HG03469 (cell line): Measurements from ENCODE around the gene GRM7.

ENCODE experiments used
- ATAC-seq: cut with Tn5 transposase; IDR thresholded peaks from one replicate; pipeline ENCODE4 v1.9.1; 2021; ENCODE audit warnings: mild to moderate bottlenecking, moderate library complexity, moderate number of reproducible peaks; ENCODE audit not compliant: unreplicated experiment

Gene GRM7

DNA sequence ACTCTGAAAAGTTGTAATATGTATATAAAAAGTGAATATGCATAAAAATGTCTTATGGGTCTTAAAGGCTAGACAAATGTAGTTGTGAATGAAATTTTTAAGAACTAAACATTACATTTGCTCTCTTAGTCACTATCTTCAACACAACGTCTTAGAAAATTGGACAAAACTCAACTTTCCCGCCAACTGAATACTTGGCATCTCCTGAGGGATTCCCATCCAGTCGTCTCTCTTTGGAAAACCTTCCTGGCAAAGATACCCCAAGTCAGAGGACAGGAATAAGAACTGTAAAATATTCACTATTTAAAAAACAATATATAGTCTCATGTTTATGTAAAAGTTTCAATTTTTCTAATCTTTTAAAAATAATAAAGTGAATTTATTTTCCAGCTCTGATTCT, 354.8 kb downstream of the GRM7 start:
- ATAC-seq, result no peak

DNA sequence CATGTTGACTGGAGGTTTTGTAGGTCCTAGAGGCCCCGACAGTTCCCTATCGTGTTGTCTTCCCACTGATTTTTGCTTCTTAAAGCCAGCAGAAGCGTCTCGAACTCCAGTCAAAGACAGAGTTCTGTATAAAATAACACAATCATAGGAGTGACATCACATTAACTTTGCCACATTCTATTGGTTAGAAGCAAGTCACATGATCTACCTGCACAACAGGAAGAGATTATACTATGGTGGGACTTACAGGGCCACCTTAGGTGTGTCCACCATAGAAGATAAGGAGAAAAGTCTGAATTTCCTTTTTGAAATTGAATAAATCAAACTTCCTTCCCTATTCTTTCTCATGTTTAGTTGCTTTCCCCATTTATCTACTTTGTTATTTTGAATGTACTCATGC, 365.5 kb downstream of the GRM7 start:
- no peak for ATAC-seq

DNA sequence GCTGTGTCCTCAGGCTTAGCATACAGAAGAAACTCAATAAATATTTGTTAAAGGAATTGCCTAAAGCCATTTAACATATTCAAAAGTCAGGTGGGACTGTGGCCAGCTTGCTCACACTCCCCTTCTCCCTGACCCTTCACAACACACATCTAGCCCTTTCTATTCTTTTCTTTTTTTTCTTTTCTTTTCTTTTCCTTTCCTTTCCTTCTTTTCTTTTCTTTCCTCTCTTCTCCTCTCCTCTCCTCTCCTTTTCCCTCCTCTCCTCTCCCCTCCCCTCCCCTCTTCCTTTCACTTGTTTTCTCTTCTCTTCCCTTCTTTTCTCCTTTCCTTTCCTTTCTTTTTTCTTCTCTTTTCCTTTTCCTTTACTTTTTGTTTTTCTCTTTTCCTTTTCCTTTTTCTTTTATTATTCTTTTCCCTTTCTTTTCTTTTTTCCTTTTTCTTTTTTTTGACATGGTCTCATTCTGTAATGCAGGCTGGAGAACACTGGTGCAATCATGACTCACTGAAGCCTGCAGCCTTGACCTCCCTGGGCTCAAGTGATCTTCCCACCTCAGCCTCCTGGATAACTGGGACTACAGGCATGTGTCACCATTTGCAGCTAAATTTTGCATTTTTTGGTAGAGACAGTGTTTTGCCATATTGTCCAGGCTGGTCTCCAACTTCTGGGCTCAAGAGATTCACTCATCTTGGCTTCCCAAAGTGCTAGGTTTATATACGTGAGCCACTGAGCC, 377.8 kb downstream of the GRM7 start:
- ATAC-seq, result no peak

DNA sequence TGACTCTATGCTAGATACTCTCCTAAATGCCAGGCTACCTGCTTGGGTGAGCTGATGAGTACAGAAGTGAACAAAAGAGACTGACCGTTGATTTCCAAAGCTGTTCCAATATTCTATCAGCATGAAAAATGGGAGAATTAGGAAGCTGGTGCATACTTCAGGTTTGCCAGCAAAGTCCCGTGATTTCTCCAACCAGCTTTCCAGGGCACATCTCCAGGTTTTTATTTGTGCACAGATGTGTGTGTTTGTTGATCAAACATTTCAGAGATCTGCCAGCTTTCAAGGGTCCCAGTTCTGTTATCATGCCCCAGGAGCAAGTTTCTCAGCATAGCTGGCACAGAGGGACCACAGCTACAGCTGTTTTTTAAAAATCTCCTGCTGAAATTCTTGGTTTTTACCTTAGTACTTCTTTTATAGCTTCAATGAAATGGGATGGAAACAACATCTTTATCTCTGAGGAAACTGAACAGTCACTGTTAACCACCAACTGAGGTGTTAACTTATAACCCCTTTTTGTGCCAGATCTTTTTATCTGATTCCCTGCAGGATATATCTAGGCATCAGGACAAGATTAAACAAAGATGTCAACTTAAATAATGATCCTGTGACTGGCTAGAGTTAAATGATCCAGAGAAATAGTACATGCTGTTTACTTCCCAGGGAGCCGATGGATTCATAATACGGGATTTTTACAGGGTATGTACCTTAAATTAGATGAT, 380.8 kb downstream of the GRM7 start:
- ATAC-seq, result no peak

DNA sequence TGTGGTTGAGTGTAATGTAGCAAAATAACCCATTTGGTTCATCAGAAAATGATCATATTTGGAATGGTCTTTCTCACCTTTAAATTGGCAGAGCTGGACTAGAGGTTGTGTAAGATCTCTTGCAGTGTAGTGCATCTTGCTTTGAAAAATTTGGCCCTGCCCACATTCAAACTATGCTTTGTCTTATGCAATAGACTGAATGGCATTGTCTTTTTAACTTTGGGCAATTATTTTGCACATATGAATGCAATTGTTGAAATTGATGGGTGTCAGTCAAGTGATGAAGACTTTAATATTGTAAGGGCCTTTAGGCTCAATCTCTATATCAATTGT, 381.4 kb downstream of the GRM7 start:
- no peak for ATAC-seq

DNA sequence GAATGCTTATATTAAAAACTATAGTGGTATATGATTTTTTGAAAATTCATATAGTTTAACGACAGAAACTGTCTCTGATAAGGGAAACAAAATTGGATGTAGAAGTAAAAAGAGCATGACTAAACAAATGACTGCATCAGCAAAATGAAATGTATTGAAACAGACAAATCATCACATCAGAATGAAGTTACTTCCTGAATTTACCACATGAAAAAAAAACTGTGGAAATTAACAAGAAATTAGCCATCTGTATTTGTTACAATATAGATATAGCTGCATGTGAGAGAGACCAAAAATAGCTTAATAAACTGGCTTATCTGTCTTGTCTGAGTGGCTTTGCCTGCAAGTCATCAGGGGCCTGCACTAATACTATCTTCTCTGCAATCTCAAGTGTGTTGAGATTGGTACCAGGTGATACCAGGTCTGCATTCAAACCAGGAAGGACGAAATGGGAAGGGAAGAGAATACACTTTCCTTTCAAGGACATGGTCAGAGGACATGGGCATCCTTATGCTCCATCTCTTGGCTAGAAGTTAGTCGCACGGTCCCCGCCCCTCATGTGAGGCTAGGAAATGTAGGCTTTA, 388.7 kb downstream of the GRM7 start:
- no peak for ATAC-seq

- ATAC-seq, result no peak
Measured at GRCh38 chr3:7254251-7254650, 393.3 kb downstream of the GRM7 start.

- ATAC-seq, result no peak
Measured at GRCh38 chr3:7260975-7261374, 400.1 kb downstream of the GRM7 start.

DNA sequence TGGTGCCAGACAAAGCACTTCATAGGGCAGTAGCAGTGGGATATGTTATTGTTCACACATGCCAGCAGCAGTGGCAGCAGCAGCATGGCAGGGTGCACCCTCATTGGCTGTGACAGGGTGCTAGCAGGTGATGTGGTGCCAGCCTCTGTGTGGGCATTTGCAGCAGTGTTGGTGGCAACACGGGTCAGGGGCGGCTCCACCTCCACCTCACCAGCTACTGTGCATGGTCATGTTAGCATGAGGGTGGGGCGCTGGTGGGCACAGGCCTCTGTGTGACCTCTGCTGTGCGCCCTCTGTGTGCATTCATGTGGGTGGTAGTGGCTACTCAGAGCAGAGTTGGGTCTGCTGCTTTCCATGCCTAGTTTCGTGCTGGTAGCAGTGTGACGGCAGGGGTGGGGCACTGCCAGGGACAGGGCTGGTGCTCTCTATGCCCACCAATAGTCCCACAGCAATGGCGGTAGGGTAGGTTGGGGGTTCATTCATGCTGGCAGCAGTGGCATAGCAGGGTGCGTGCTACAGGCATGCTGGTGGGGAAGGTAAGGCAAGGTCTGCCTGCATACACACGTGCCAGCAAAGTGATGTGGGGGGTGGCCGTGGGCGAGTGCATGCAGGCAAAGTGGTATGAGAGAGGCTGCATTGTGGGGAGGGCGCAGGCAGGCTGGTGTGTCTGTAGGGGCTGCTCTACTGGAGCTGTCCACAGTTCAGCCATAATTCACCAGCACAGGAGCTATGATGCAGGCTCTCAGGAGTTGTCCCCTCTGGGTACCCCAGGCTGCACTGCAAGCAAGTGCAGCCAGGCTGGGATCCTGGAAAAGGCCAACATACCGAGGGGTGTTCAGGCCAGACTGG, 402.7 kb downstream of the GRM7 start:
- no peak for ATAC-seq

GRCh38 chr3:7264196-7264526, 403.2 kb downstream of the GRM7 start:
- no peak for ATAC-seq

DNA sequence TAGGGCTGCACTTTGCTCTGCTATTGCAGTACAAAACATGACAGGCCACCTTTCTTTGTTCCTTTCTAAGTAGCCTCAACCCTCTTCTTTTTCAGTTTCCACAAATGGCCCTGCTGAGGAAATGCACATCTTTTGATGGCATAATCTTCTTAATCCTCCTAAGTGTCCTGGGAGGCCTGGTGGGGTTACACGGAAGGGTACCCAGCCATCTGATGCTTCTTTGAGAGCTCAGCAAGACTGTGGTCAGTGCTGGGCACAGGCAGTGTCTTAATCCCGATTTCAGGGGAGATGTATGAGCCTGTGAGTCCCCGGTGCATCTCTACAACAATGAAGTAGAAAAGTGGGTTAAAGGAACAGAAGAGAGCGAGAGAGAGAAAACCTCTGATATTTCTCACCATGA, 404.8 kb downstream of the GRM7 start:
- no peak for ATAC-seq

GRCh38 chr3:7266551-7266950, 405.6 kb downstream of the GRM7 start:
- no peak for ATAC-seq

GRCh38 chr3:7270731-7271130, 409.8 kb downstream of the GRM7 start:
- ATAC-seq, result no peak

GRCh38 chr3:7271631-7272030, 410.7 kb downstream of the GRM7 start:
- no peak for ATAC-seq

- no peak for ATAC-seq
Measured at GRCh38 chr3:7272203-7272602, 411.3 kb downstream of the GRM7 start.

GRCh38 chr3:7275396-7275795, 414.5 kb downstream of the GRM7 start:
- no peak for ATAC-seq

- no peak for ATAC-seq
Measured at GRCh38 chr3:7280318-7280717, 419.4 kb downstream of the GRM7 start.

GRCh38 chr3:7282988-7283387, 422.1 kb downstream of the GRM7 start:
- ATAC-seq, result no peak

- ATAC-seq, result no peak
Measured at GRCh38 chr3:7285505-7285904, 424.6 kb downstream of the GRM7 start.

- no peak for ATAC-seq
Measured at GRCh38 chr3:7288133-7288532, 427.2 kb downstream of the GRM7 start.

DNA sequence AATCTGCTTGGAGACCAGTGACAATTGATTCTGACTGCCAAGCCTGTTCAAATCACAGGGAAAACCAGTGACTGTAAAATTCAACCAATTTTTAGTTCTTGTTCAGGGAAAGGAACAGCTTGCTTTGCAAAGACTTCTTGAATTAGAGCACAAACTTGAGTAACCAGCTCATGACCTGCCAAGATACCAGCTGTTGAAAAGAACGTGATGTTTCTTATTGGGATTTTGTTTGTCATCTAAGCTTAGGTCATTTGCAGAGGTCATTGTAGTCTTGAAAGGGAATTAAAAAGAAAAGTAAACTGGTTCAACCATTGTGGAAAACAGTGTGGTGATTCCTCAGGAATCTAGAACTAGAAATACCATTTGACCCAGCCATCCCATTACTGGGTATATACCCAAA, 428.2 kb downstream of the GRM7 start:
- ATAC-seq, result no peak
